Ovary (tissue), 9 donors: ENCODE data around the gene CUL9. TPM values are rescaled to one million over a fixed set of nuclear protein-coding genes. Genes with fewer than 3 reads are reported as not detected.

ENCODE experiments used
- DNase-seq, 5 donors: peaks; one replicate each; pipeline ENCODE4 v3.0.0-alpha.2; 2019 to 2020
- H3K27ac ChIP-seq, 2 donors: fragments of 200-600 bp; one replicate each; pipeline versions ENCODE4 v1.5.1 to v1.8.0; 2019 to 2022
- H3K27me3 ChIP-seq: fragments of 200-600 bp; one replicate; pipeline ENCODE4 v1.8.0; 2022
- H3K36me3 ChIP-seq: fragments of 200-600 bp; sonication (generic); one replicate; pipeline ENCODE4 v1.5.1; 2019
- H3K4me1 ChIP-seq: one replicate; pipeline ENCODE4 v1.8.1; 2013; ENCODE audit warnings: mild to moderate bottlenecking, moderate library complexity; ENCODE audit not compliant: insufficient read depth
- H3K4me3 ChIP-seq: fragments of 200-600 bp; sonication (generic); one replicate; pipeline ENCODE4 v1.5.1; 2017
- H3K9me3 ChIP-seq, 2 donors: fragments of 200-600 bp in 1 of 2; sonication (generic) in 1 of 2; one replicate each; pipeline versions ENCODE4 v1.5.1 to v1.8.1; 2013 to 2019; ENCODE audit warnings: mild to moderate bottlenecking in 1 of 2, moderate library complexity in 1 of 2
- CTCF ChIP-seq, 3 donors: fragments of 450-650 bp in 2 of 3; fragments of 200-600 bp in 1 of 3; IDR thresholded peaks; one replicate each; pipeline versions ENCODE4 v1.5.1 to v1.8.0; 2016 to 2022; ENCODE audit warnings: antibody characterized with exemption in 3 of 3, mild to moderate bottlenecking in 1 of 3
- EP300 ChIP-seq: sonication (generic); formaldehyde crosslinking; IDR thresholded peaks from one replicate; pipeline ENCODE4 v1.6.1; 2017; ENCODE audit warnings: antibody characterized with exemption
- POLR2A ChIP-seq: fragments of 450-650 bp; IDR thresholded peaks from one replicate; pipeline ENCODE4 v1.6.1; 2017; ENCODE audit warnings: antibody characterized with exemption, mild to moderate bottlenecking, moderate library complexity
- WGBS, 3 donors: extraction: QIAGEN DNeasy Blood & Tissue Kit in 1 of 3; methylation state at CpG; one replicate each; pipeline versions ENCODE4 v1.1.5 to v1.1.7; 2013 to 2017; 5-methylcytosine and 5-hydroxymethylcytosine counted together
- intact Hi-C, 4 donors: fragments of 100-400 bp; cut with DNase I; formaldehyde crosslinking; loops; one replicate each; pipeline versions ENCODE4 v1.11.0 to v1.15.1; 2022 to 2023
- polyA plus RNA-seq, 2 donors: library from polyadenylated mRNA; stranded (reverse); fragments of 200-250 nt in 1 of 2; fragments of 350-450 nt in 1 of 2; fragmentation: Illumina TruSeq in 1 of 2; extraction: RNeasy Lipid Tissue Mini Kit (QIAGEN cat#74804) in 1 of 2; gene quantifications; one replicate each; pipeline ENCODE4 v1.2.3, GENCODE V29; 2013 to 2014
- total RNA-seq, 7 donors: library from RNA; depleted of rRNA in 2 of 7; stranded (reverse); fragments of >200 nt in 2 of 7; fragmentation: NEBNext Ultra II Directional in 3 of 7; extraction: Animal tissue kit (Norgen Biotek cat#: 25700) in 3 of 7; gene quantifications; one replicate each; pipeline versions ENCODE4 v1.1.0 to v1.2.4, GENCODE V29; 2016 to 2023
- donor health status: DM: no; HTN: no; CAD: no; lungs with moderate emphysema.
- donor health status: DM: no; HTN: no; CAD: no.
- donor health status: Bipolar disorder and iron deficiency.
- donor health status: DM: yes; HTN: yes; CAD: no.
- donor health status: DM: no; HTN: no; CAD: no.
- donor health status: DM: yes; HTN: yes; CAD: no.

CUL9 gene
- total and polyA plus RNA-seq, 9 donors, result 15.9 to 44.5 (median 30.0) TPM

GRCh38 chr6:43207286-43207685, 25.3 kb downstream of the CUL9 start:
- no peaks in the 10 kb centered on the region for H3K9me3 ChIP-seq
- no peaks in the 10 kb centered on the region for H3K36me3 ChIP-seq
- DNase-seq, result no peak
- TF ChIP-seq EP300, result no peak
- TF ChIP-seq POLR2A, result no peak
- no peak for TF ChIP-seq CTCF (IDR thresholded peaks at IDR 0.05)
- no peaks in the 10 kb centered on the region for H3K27me3 ChIP-seq
- H3K27ac ChIP-seq, result no peak overlapping the region
- H3K4me3 ChIP-seq, result no peak overlapping the region
- no peaks in the 10 kb centered on the region for H3K4me1 ChIP-seq
- intact Hi-C loops, result no loop called here
- 87 to 95% (median 93%) methylated on average over 2 of the region's 2 CpGs for WGBS, 3 donors

GRCh38 chr6:43211955-43212354, 30.0 kb downstream of the CUL9 start:
- 81 to 88% (median 81%) methylated on average over 1 of the region's 1 CpG for WGBS, 3 donors
- Histone ChIP-seq H3K27me3 (no peaks in the 10 kb centered on the region), H3K36me3 (no peaks in the 10 kb centered on the region), H3K4me1 (no peaks in the 10 kb centered on the region), H3K9me3 (no peaks in the 10 kb centered on the region), H3K4me3 (no peak overlapping the region), H3K27ac (no peak overlapping the region)
- no peak for DNase-seq
- TF ChIP-seq EP300, result no peak
- no peak for TF ChIP-seq CTCF (IDR thresholded peaks at IDR 0.05)
- no peak for TF ChIP-seq POLR2A
- intact Hi-C loops, result no loop called here

- Histone ChIP-seq H3K27ac (no peak overlapping the region), H3K9me3 (no peaks in the 10 kb centered on the region), H3K36me3 (no peaks in the 10 kb centered on the region), H3K4me1 (no peaks in the 10 kb centered on the region), H3K27me3 (no peaks in the 10 kb centered on the region), H3K4me3 (no peak overlapping the region)
- 81 to 83% (median 82%) methylated on average over 11 of the region's 11 CpGs for WGBS, 3 donors
- peak in 1 of 5 donors; percentile 6 for DNase-seq
- TF ChIP-seq CTCF (IDR thresholded peaks at IDR 0.05) (no peak), EP300 (no peak), POLR2A (no peak)
- intact Hi-C loops, result no loop called here
These were observed 31.4 kb downstream of the CUL9 start for GRCh38 chr6:43213431-43213830.

GRCh38 chr6:43215066-43215465, 33.1 kb downstream of the CUL9 start:
- Histone ChIP-seq H3K9me3 (no peaks in the 10 kb centered on the region), H3K36me3 (no peaks in the 10 kb centered on the region)
- 93 to 96% (median 94%) methylated on average over 8 of the region's 8 CpGs for WGBS, 3 donors

More at GRCh38 chr6:43215066-43215465, 33.1 kb downstream of the CUL9 start:
- H3K4me1 ChIP-seq, result no peaks in the 10 kb centered on the region
- DNase-seq, result peak in 1 of 5 donors; percentile 10
- no peaks in the 10 kb centered on the region for H3K27me3 ChIP-seq
- no peak overlapping the region for H3K4me3 ChIP-seq
- H3K27ac ChIP-seq, result no peak overlapping the region
- intact Hi-C loops, result no loop called here
- no peak for TF ChIP-seq EP300
- no peak for TF ChIP-seq POLR2A
- no peak for TF ChIP-seq CTCF (IDR thresholded peaks at IDR 0.05)
